Mucosa of gallbladder (tissue), 1 donor: ENCODE data around the gene MINPP1. TPM values are rescaled to one million over a fixed set of nuclear protein-coding genes. Genes with fewer than 3 reads are reported as not detected.
"Not testable (repeated sequence)": the region's sequence is repeated elsewhere in the genome, so short reads cannot be mapped to it uniquely, and the experiment has no call there.

Experiments used
- DNase-seq: peaks from one replicate; pipeline ENCODE4 v3.0.0-alpha.2; 2020; ENCODE audit warnings: low spot score
- total RNA-seq: library from RNA; stranded (reverse); gene quantifications from one replicate; pipeline ENCODE4 v1.2.1, GENCODE V29; 2021
- donor health status: DM: no; HTN: no; CAD: no.

The MINPP1 gene, protein sequence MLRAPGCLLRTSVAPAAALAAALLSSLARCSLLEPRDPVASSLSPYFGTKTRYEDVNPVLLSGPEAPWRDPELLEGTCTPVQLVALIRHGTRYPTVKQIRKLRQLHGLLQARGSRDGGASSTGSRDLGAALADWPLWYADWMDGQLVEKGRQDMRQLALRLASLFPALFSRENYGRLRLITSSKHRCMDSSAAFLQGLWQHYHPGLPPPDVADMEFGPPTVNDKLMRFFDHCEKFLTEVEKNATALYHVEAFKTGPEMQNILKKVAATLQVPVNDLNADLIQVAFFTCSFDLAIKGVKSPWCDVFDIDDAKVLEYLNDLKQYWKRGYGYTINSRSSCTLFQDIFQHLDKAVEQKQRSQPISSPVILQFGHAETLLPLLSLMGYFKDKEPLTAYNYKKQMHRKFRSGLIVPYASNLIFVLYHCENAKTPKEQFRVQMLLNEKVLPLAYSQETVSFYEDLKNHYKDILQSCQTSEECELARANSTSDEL
- total RNA-seq = 24.0 TPM

DNA sequence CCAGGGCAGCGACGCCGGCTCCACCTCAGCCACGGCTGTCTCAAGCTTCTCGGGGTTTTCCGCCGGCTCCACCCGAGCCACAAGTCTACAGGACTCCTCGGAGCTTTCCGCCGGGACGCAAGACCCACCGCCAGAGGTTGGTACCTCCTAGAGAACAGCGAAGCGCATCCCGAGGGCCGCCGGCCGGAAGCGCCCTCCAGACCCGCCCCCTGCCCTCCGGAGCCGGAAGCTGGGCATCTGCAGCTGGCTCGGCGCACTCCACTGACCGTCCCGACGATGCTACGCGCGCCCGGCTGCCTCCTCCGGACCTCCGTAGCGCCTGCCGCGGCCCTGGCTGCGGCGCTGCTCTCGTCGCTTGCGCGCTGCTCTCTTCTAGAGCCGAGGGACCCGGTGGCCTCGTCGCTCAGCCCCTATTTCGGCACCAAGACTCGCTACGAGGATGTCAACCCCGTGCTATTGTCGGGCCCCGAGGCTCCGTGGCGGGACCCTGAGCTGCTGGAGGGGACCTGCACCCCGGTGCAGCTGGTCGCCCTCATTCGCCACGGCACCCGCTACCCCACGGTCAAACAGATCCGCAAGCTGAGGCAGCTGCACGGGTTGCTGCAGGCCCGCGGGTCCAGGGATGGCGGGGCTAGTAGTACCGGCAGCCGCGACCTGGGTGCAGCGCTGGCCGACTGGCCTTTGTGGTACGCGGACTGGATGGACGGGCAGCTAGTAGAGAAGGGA, at the start of gene MINPP1:
Gene MINPP1 (plus strand): TSS at position 254 of the 726 bp plus-strand sequence. CDS start 23 bp downstream, at position 277.
- peak; percentile 76 for DNase-seq

DNA sequence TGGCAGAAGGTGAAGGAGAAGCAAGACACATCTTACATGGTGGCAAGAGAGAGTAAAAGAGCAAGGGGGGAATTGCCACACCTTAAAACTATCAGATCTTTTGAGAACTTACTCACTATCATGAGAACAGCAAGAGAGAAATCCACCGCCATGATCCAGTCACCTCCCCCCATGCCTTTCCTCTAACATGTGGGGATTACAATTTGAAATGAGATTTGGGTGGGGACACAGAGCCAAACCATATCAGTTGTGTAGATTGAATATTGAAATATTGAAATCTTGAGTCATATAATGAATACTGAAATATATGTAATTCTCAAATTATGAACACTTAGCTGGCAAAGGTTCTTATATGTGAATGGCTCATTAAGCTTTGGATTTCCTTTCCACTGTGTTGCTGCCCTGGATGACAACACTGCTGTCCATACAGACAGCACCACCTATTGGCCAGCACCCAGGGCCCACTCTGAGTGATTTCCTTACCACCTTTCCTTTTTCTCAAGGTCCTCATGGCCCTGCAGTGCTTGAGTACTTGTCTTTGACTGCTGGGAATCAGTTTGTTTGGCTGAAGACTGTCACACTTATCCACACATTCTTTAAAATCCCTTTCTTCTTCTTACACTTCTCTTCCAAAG, 48.0 kb upstream of the MINPP1 start:
- not testable (repeated sequence) for DNase-seq

DNA sequence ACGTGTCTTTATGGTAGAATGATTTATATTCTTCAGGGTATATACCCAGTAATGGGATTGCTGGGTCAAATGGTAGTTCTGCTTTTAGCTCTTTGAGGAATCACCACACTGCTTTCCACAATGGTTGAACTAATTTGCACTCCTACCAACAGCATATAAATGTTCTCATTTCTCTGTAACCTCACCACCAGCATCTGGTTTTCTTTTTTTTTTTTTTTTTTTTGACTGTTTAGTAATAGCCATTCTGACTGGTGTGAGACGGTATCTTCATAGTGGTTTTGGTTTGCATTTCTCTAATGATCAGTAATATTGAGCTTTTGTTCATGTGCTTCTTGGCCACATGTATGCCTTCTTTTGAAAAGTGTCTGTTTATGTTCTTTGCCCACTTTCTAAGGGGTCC, 42.9 kb upstream of the MINPP1 start:
- DNase-seq = not testable (repeated sequence)

DNA sequence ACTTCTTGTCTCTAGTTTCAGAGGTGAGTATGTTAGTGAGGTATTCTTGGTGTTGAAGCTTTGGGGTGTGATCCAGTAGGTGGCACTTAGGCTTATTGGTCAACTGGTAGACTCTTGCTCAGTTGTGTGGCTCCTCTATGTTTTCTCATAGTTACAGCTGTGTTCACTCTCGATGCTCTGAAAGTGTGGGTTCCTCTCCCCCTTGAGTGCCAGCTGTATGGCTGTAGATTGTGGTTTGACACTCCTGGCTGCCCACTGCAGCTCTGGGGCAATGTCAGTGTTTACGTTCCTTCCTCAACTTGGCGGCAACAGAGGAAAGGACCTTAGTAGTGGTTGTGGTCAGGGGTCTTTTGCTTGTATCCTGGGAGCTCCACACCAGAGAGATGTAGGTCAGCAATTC, 37.8 kb upstream of the MINPP1 start:
- not testable (repeated sequence) for DNase-seq

DNA sequence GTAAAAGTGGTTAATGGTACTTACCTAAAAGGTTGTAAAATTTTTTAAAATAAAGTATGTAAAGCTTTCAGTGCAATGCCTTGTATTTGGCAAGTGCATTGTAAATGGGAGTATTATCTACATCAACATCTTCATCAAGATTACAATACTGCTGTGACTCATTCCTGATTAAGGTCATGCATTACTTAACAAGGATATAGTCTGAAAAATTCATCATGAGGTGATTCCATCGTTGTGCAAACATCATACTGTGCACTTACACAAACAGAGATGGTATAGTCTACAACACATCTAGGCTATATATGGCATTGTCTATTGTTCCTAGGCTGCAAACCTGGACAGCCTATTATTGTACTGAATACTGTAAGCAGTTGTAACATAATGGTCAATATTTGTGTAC, 16.0 kb upstream of the MINPP1 start:
- not testable (repeated sequence) for DNase-seq

DNA sequence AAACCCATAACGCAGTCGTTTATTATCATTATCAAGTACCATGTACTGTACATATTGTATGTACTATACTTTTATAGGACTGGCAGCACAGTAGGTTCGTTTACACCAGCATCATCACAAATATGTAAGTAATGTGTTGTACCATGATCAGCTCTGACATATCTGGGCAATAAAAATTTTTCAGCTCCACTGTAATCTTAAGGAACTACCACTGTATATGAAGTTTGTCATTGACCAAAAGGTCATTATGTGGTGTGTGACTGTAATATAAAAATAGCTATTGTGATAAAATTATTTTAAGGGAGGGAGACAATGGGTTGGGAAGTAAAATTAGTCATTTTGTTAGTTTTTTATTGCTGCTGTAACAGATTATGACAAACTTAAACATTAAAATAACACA, 14.4 kb upstream of the MINPP1 start:
- not testable (repeated sequence) for DNase-seq

DNA sequence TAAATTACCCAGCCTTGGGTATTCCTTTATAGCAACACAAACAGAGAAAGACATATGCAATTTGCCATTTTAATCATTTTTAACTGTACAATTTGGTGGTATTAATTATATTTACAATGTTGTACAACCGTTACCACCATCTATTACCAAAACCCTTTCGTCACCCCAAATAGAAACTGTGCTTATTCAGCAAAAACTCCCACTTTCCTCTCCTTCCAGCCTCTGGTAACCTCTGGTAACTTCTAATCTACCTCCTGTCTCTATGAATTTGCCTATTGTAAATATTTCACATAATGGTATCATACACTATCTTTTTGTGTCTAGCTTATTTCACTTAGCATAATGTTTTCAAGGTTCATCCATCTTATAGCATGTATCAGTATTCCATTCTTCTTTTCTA, 12.2 kb upstream of the MINPP1 start:
- not testable (repeated sequence) for DNase-seq

DNA sequence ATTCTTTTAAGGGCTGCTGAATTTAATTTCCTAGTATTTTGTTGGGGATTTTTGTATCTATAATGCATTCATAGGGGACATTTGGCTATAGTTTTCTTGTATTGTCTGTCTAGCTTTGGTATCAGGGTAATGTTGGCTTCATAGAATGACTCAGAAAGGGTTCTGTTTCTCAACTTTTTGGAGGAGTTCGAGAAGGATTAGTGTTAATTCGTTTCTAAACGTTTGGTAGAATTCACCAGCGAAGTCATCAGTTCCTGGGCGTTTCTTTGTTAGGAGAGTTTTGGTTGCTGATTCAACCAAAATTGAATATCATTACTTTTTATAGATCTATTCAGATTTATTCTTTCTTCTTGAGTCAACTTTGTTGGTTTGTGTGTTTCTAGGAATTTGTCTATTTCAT, 9.2 kb upstream of the MINPP1 start:
- not testable (repeated sequence) for DNase-seq

DNA sequence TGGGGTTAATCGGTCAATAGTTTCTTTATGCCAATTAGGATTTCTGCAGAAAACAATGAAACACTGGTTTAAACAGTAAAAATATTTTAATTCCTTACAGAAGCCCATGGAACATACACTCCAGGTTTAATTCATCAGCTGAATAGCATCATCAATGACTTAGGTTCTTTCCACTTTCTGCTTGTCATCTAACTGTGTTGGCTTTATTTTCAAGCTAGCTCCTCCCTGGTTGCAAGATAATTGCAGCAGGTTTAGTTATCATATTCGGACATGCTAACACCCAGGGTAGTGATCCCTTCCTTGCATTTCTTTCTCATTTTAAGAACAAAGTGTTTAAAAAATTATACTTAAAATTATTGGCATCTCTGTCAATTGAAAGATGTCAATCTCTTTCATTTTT, 7.3 kb upstream of the MINPP1 start:
- not testable (repeated sequence) for DNase-seq

DNA sequence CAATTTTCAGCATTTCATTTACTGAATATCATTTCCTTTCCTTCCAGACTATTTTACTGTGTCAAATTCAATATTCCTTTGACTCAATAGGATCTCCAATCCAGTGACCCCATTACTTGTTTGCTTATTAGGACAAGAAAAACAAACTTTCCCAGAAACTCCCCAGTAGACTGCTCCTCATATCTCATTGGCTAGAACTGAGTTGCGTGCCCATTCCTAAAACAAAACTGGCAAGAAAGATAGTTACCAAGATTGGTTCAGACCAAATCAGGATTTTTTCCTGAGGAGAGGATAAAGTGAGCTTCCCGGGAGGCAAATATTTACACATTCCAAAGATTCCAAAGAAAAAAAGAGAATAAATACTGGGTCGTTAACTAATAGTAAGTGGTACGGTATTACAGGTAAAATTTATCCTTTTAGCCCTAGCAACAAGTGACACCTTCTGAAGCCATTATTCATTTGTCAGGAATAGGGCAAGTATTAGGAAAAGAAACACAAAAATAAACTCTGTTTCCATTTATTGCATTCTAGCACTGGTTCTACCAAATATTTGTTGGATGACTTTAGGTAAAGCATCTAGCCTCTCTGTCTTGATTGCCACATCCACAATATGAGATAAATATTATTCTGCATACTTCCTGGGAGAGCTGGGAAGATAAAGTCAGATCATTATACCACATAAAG, 6.4 kb upstream of the MINPP1 start:
- DNase-seq = not testable (repeated sequence)

DNA sequence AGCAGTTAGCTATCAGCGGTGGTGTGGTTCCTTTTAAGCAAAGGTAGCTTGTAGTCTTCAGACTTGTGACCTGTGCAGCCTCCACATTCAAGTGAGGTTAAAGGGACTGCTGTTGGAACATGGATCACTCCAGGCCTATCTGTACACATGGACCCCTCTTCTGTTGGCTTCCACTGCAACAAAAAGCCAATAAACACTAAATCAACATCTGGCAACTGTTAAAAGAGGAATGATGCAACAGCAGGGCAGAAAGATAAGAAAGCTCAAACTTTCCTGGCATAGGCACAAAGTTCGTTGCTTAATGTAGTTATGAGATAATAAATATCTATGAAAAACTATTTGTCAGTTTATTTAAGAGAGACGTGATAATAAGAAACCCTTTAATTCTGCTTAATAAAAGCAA, 4.0 kb upstream of the MINPP1 start:
- DNase-seq = no peak

DNA sequence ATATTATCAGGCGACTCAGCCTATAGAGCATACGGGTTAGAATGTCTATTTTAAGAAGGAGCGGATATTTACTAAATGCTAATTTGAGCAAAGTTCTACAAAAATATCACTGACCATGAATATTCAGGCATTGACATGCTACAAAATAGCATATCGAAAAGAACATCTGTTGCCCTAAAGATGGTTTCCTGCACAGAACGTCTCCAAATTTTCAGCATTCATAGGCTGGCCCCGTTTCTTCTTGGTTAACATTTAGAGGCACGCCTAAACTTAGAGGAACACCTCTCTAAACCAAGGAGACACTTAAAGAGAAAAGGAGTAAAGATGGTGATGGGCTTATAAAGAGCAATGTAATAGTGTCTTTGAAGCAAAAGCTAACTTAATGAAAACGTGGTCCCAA, 1.3 kb upstream of the MINPP1 start:
- no peak for DNase-seq

DNA sequence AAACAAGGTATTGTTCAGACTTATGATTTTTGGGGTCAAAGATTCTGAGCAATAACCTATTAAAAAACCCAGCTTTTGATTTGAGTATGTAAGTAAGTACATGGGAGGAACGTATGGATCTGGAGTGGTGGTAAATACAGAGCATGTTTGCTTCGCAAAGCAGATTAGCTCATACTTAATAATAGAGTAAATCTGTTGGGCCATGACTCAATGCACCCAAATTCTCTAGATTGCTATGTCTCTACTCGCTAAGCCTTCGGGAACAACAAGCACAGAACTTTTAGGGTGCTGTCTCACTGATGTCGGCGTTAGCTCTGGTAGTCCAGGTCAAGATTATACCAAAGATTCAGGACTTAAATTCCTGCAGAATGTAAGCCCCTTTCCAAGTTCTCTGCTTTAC, 807 bp upstream of the MINPP1 start:
- no peak for DNase-seq

DNA sequence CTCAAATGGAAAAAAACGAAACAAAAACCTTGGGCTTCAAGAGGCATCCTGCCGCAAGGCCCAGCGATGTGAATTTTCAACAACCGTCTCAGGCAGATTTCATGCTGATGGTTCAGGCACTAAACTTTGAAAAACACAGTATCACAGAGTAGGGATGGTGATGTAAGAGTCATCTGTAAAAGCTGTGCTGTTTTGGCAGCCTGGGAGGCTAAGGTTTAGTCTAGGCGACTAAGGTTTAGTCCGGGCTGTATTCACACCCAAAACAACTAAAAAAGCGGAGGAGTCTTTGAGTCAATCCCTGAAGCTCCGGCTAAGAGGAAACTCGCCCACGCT, 420 bp upstream of the MINPP1 start:
- no peak for DNase-seq

DNA sequence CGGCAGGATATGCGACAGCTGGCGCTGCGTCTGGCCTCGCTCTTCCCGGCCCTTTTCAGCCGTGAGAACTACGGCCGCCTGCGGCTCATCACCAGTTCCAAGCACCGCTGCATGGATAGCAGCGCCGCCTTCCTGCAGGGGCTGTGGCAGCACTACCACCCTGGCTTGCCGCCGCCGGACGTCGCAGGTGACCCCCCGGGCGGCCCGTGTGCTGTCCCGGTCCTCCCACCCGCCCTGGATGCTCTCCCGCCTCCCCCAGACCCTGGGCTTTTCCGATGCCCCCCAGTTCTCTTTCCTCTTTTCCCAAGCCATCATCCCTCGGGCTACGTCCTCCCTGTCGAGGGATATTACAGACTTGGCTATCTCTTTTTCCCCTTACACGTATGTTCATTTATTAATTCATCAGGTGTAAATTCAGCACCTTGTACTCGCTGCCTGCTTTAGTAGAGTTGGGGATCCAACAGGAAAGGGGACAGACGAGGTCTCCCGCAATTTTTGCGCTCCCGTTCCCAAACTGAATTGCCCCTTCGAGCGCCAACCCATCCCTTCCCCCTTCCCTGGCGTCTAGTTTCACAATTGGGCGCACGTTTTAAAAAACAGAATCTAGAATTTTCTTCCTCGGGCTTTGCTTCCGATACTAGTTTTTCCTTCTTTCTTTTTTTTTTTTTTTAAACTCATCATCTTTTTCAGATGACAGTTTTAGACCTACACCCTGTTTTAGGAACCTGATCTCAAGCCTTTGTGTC, 846 bp downstream of the MINPP1 start:
- DNase-seq = peak; percentile 47

DNA sequence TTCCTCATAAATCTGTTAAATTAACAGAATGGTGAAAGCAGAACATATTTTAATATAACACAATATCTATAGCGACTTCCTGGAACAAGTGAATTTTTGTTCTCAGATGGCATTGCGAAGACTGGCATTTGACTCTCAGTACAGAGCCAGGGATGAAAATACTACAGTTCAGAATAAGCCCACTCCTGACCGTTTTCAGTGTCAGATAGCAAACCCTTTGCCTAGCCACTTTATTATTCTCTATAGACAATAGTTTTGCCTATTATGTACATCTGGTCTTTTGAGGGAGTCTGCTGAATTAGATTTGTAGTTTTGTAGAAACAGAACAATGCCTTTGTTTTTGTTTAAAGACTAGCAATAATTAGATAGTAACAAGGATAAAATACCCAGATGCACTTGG, 2.3 kb downstream of the MINPP1 start:
- no peak for DNase-seq

DNA sequence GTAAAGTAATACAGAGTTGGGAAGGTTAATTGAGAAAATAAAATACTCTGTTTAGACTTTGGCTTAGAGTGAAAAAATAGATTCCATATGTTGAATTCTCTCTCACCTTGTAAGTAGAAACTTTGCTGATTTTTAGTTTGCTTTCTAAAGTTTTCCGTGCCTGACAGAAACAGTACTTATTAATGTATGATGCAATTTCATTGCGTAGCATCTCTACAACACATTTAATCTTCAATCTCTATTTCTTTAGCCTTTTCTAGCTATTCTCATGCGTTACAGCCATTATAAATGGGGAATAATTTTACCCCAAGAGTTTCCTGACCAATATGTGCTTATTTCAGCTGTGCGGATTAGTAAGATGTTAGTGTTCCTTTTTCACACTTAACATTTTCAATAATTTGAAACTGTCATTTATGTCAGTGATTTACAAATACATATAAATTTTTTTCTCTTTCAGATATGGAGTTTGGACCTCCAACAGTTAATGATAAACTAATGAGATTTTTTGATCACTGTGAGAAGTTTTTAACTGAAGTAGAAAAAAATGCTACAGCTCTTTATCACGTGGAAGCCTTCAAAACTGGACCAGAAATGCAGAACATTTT, 3.3 kb downstream of the MINPP1 start:
- DNase-seq = no peak

DNA sequence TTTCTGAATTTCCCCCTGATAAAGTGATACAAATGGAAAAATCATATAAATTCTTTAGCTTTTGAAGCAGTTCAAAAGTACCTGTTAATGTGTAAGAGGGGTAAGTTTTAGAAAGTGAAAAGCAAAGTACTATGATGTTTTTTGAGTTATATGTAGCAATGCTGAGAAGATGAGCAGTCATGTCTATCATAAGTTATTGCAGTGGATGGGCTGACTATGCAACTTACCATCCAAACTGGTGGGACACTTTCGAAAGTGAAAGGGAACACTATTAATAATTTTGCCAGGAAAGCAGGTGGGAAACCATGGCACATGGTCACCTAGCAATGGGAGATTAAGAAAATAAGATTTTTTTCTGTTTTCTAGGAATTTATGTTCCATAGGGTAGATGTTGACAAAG, 4.1 kb downstream of the MINPP1 start:
- DNase-seq = no peak

DNA sequence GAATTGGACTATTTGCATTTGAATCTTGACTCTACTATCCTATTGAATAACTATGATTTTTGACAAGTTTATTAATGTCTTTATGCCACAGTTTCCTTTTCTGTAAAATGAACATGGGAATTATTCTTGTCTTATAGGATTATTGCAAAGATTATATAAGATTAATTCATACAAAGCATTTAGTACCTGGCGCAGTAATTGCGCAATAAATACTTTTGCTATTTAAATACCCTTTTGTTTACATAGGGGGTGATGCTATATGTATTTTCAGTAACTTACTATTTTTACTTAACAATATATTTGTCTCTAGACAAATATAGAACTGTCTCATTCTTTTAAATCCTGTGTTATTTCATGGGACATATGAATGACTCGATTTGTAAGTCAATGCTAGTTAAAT, 5.3 kb downstream of the MINPP1 start:
- no peak for DNase-seq

DNA sequence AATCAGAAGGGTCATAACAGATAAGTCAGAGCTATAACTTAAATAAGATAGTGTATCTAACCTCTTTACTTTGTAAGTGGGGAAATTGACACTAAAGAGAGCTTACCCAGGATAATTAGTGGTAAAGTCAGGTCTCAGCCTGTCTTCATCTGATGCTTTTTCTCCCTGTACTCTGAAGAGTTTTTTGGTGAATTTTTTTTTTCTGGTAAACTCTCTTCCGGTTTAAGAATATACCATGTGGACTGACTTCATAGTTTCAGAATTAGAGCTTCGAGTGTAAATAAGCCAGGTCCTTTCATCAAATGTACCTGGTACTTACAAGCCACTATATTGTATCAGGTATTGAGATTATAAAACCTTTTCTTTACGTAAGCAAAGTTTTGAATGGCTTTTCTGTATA, 6.8 kb downstream of the MINPP1 start:
- DNase-seq = no peak

DNA sequence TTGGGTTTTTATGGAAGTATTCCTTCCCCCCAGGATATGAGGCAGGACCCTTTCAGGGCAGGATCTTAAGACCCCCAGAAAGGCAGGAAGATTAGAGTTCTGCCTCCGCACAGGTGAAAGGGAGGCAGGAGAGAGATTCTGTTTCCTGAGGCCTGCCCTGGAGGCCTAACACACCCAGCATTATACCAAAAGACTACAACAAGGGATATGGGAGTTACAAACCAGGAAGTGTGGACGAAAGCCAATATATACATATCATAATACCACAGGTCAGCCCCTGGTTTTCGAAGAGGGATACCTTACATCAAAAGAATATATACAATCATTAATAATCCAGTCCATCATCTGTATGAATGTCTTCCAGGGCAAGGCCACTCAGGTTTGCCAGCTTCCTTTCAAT, 14.2 kb downstream of the MINPP1 start:
- no peak for DNase-seq
